H9 (cell line): ENCODE data around the gene PLA2G2E. TPM values are rescaled to one million over a fixed set of nuclear protein-coding genes. Genes with fewer than 3 reads are reported as not detected.
A peak's percentile ranks its signal among the peaks of the same experiment; 100 is the strongest.

Experiments used
- DNase-seq: peaks from one replicate; pipeline ENCODE4 v3.0.0-alpha.2; 2017
- H2AFZ ChIP-seq: one replicate; pipeline ENCODE4 v1.6.1; 2013; ENCODE audit warnings: mild to moderate bottlenecking, low read length, control low read depth, moderate library complexity
- H2AK5ac ChIP-seq: 2 replicates; pipeline ENCODE4 v1.6.1; 2013; ENCODE audit warnings: low read length, control low read depth, mixed read lengths; ENCODE audit not compliant: insufficient read length
- H2BK120ac ChIP-seq: one replicate; pipeline ENCODE4 v1.6.1; 2013; ENCODE audit warnings: low read depth, mild to moderate bottlenecking, low read length, control low read depth, inconsistent platforms; ENCODE audit not compliant: poor library complexity, severe bottlenecking
- H2BK12ac ChIP-seq: 2 replicates; pipeline ENCODE4 v1.6.1; 2013; ENCODE audit warnings: low read length, control low read depth, mixed read lengths, low read depth; ENCODE audit not compliant: insufficient read length
- H2BK15ac ChIP-seq: 2 replicates; pipeline ENCODE4 v1.6.1; 2013; ENCODE audit warnings: low read depth, low read length, control low read depth
- H2BK20ac ChIP-seq: one replicate; pipeline ENCODE4 v1.6.1; 2013; ENCODE audit warnings: low read depth, mild to moderate bottlenecking, low read length, control low read depth, inconsistent platforms; ENCODE audit not compliant: poor library complexity, severe bottlenecking
- H2BK5ac ChIP-seq: 2 replicates; pipeline ENCODE4 v1.6.1; 2013; ENCODE audit warnings: low read length, control low read depth, mixed read lengths; ENCODE audit not compliant: insufficient read length
- H3K14ac ChIP-seq: 2 replicates; pipeline ENCODE4 v1.6.1; 2013; ENCODE audit warnings: low read length, control low read depth; ENCODE audit not compliant: insufficient read depth
- H3K18ac ChIP-seq: 2 replicates; pipeline ENCODE4 v1.6.1; 2013; ENCODE audit warnings: low read depth, mild to moderate bottlenecking, mixed read lengths, low read length, control low read depth; ENCODE audit not compliant: insufficient read length
- H3K23ac ChIP-seq: 2 replicates; pipeline ENCODE4 v1.6.1; 2013; ENCODE audit warnings: low read length, control low read depth, mixed read lengths, low read depth; ENCODE audit not compliant: insufficient read length
- H3K23me2 ChIP-seq: 2 replicates; pipeline ENCODE4 v1.6.1; 2013; ENCODE audit warnings: low read depth, mild to moderate bottlenecking, mixed read lengths, low read length, control low read depth; ENCODE audit not compliant: insufficient read length, poor library complexity, severe bottlenecking
- H3K27ac ChIP-seq: 2 replicates; pipeline ENCODE4 v1.5.1; 2013; ENCODE audit warnings: low read length, control low read depth, mixed read lengths, low read depth; ENCODE audit not compliant: insufficient read length
- H3K27me3 ChIP-seq: 2 replicates; pipeline ENCODE4 v1.6.1; 2013; ENCODE audit warnings: low read length, control low read depth, inconsistent platforms; ENCODE audit not compliant: insufficient read depth
- H3K4ac ChIP-seq: 2 replicates; pipeline ENCODE4 v1.6.1; 2013; ENCODE audit warnings: low read depth, mild to moderate bottlenecking, control low read depth, inconsistent platforms, low read length, moderate library complexity
- H3K4me1 ChIP-seq: 2 replicates; pipeline ENCODE4 v1.6.1; 2013; ENCODE audit warnings: low read length, control low read depth, inconsistent platforms; ENCODE audit not compliant: insufficient read depth
- H3K4me2 ChIP-seq: 2 replicates; pipeline ENCODE4 v1.6.1; 2013; ENCODE audit warnings: low read length, control low read depth, mixed read lengths; ENCODE audit not compliant: insufficient read length, insufficient read depth
- H3K56ac ChIP-seq: 2 replicates; pipeline ENCODE4 v1.6.1; 2013; ENCODE audit warnings: low read depth, mild to moderate bottlenecking, mixed read lengths, low read length, control low read depth; ENCODE audit not compliant: insufficient read length
- H3K79me1 ChIP-seq: 2 replicates; pipeline ENCODE4 v1.6.1; 2013; ENCODE audit warnings: low read depth, mild to moderate bottlenecking, moderate library complexity, low read length, control low read depth, inconsistent platforms; ENCODE audit not compliant: insufficient read depth, poor library complexity, severe bottlenecking
- H3K79me2 ChIP-seq: 2 replicates; pipeline ENCODE4 v1.6.1; 2013; ENCODE audit warnings: low read length, control low read depth, inconsistent platforms; ENCODE audit not compliant: insufficient read depth
- H3K9ac ChIP-seq: 2 replicates; pipeline ENCODE4 v1.6.1; 2013; ENCODE audit warnings: low read length, control low read depth, mixed read lengths; ENCODE audit not compliant: insufficient read length; ENCODE audit errors: extremely low read depth
- H3K9me3 ChIP-seq: one replicate; pipeline ENCODE4 v1.6.1; 2013; ENCODE audit warnings: low read depth, low read length, inconsistent platforms; ENCODE audit not compliant: control insufficient read depth
- H3T11ph ChIP-seq: one replicate; pipeline ENCODE4 v1.6.1; 2013; ENCODE audit warnings: mild to moderate bottlenecking, low read length, control low read depth, inconsistent platforms
- H4K20me1 ChIP-seq: one replicate; pipeline ENCODE4 v1.6.1; 2013; ENCODE audit not compliant: control insufficient read depth, insufficient read length, insufficient read depth
- H4K5ac ChIP-seq: 2 replicates; pipeline ENCODE4 v1.6.1; 2013; ENCODE audit warnings: low read depth, mild to moderate bottlenecking, mixed read lengths, low read length, control low read depth; ENCODE audit not compliant: insufficient read length
- H4K8ac ChIP-seq: replicated peaks from 2 replicates; pipeline ENCODE4 v1.6.1; 2013; ENCODE audit warnings: low read length, control low read depth, mixed read lengths, low read depth; ENCODE audit not compliant: insufficient read length
- H4K91ac ChIP-seq: 2 replicates; pipeline ENCODE4 v1.6.1; 2013; ENCODE audit warnings: low read depth, mild to moderate bottlenecking, moderate library complexity, mixed read lengths, low read length, control low read depth; ENCODE audit not compliant: insufficient read length
- H3K27ac Mint-ChIP-seq, 3 experiments: 2 replicates in 2 of 3; 3 replicates in 1 of 3; pipeline ENCODE4 v1.8.0; 2020 to 2021; ENCODE audit warnings: mixed read lengths in 3 of 3, mild to moderate bottlenecking in 1 of 3, moderate library complexity in 1 of 3
- H3K27me3 Mint-ChIP-seq: 2 replicates; pipeline ENCODE4 v1.8.0; 2021; ENCODE audit warnings: low read depth, mild to moderate bottlenecking, moderate library complexity, mixed read lengths
- H3K36me3 Mint-ChIP-seq, 3 experiments: 2 replicates in 2 of 3; 3 replicates in 1 of 3; pipeline ENCODE4 v1.8.0; 2020 to 2021; ENCODE audit warnings: low read depth in 3 of 3, mixed read lengths in 3 of 3; ENCODE audit not compliant: insufficient read depth in 1 of 3
- H3K4me1 Mint-ChIP-seq, 2 experiments: 2 replicates each; pipeline ENCODE4 v1.8.0; 2020; ENCODE audit warnings: mixed read lengths in 2 of 2
- H3K4me3 Mint-ChIP-seq, 2 experiments: 2 replicates in 1 of 2; 3 replicates in 1 of 2; pipeline ENCODE4 v1.8.0; 2020 to 2021; ENCODE audit warnings: mild to moderate bottlenecking in 2 of 2, mixed read lengths in 2 of 2, moderate library complexity in 1 of 2
- H3K9me3 Mint-ChIP-seq, 2 experiments: 2 replicates in 1 of 2; 3 replicates in 1 of 2; pipeline ENCODE4 v1.8.0; 2020; ENCODE audit warnings: mild to moderate bottlenecking in 2 of 2, mixed read lengths in 2 of 2, moderate library complexity in 1 of 2
- WGBS: extraction: QIAGEN DNeasy Blood & Tissue Kit; methylation state at CpG from one replicate; pipeline ENCODE4 v1.1.7; 2013; ENCODE audit warnings: missing lambda C conversion rate, low lambda C conversion rate, mixed read lengths; ENCODE audit not compliant: insufficient read length; ENCODE audit errors: extremely low coverage; 5-methylcytosine and 5-hydroxymethylcytosine counted together
- total RNA-seq: library from RNA; stranded (reverse); gene quantifications from 2 replicates; pipeline ENCODE4 v1.2.1, GENCODE V29; 2021
- TF ChIP-seq, protein P1 (sequence below): fragments of 200-600 bp; sonication (generic); conservative IDR thresholded peaks from 3 replicates; pipeline ENCODE4 v1.8.0; 2021; ENCODE audit warnings: antibody characterized with exemption, mild to moderate bottlenecking

Gene PLA2G2E
- total RNA-seq, 1 experiment from 2014 or later = not detected

DNA sequence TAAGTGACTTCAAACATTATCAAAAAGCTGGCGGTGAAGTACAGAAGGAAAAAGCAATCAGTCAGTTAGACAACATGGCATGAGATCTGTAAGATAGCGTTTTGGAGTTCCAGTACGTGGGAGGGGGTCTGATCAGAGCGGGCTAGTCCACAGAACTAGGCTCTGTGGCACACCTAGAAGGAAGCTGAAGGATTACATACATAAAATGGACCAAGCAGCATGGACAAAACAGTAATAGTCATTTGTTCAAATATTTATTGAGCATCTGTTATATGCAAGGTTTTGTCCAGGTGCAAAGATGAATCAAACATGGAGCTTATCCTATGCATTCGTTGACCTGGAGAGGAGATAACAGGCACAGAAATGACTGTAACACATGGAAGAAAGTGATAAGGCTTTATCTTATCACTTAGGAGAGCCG is 22.9 kb upstream of the PLA2G2E start:
- Histone ChIP-seq H2BK120ac (no peak overlapping the region), H2AK5ac (no peak overlapping the region), H2BK20ac (no peak overlapping the region), H3K27ac (no peak overlapping the region), H2BK5ac (no peak overlapping the region), H3K4ac (no peak overlapping the region), H3K79me2 (no peaks in the 10 kb centered on the region), H3K79me1 (no peaks in the 10 kb centered on the region), H4K91ac (no peak overlapping the region), H3K18ac (no peak overlapping the region), H3T11ph (no peak overlapping the region), H3K56ac (no peak overlapping the region), H3K27me3 (peaks cover 3% of the 10 kb centered on the region; the same call in 1 of the 2 replicates), H3K4me2 (no peak overlapping the region), H3K23me2 (no peaks in the 10 kb centered on the region), H4K5ac (no peak overlapping the region), H4K8ac (no peak overlapping the region), H4K20me1 (no peaks in the 10 kb centered on the region), H3K14ac (no peak overlapping the region), H2AFZ (no peak overlapping the region), H3K9ac (no peak overlapping the region), H3K9me3 (no peaks in the 10 kb centered on the region), H2BK12ac (no peak overlapping the region), H2BK15ac (no peak overlapping the region), H3K4me1 (peaks cover 4% of the 10 kb centered on the region; the same call in 1 of the 2 replicates), H3K23ac (no peak overlapping the region)
- DNase-seq = no peak
- Mint-ChIP-seq H3K9me3 (peaks cover 0 to 2% of the 10 kb centered on the region in 2 experiments; a peak in 1 of 5 replicates), H3K36me3 (no peaks in the 10 kb centered on the region), H3K4me3 (no peak overlapping the region), H3K4me1 (peaks cover 4 to 11% of the 10 kb centered on the region in 2 experiments), H3K27ac (peak overlapping the region in 1 of 3 experiments; percentile 46; a peak in 1 of 7 replicates), H3K27me3 (peaks cover 5% of the 10 kb centered on the region; the same call in 1 of the 2 replicates)
- TF ChIP-seq, protein P1, sequence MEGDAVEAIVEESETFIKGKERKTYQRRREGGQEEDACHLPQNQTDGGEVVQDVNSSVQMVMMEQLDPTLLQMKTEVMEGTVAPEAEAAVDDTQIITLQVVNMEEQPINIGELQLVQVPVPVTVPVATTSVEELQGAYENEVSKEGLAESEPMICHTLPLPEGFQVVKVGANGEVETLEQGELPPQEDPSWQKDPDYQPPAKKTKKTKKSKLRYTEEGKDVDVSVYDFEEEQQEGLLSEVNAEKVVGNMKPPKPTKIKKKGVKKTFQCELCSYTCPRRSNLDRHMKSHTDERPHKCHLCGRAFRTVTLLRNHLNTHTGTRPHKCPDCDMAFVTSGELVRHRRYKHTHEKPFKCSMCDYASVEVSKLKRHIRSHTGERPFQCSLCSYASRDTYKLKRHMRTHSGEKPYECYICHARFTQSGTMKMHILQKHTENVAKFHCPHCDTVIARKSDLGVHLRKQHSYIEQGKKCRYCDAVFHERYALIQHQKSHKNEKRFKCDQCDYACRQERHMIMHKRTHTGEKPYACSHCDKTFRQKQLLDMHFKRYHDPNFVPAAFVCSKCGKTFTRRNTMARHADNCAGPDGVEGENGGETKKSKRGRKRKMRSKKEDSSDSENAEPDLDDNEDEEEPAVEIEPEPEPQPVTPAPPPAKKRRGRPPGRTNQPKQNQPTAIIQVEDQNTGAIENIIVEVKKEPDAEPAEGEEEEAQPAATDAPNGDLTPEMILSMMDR = no peak
- WGBS = no CpG with 5 or more reads among the region's 6 CpGs
